ENCODE data around the gene LIX1. TPM values are rescaled to one million over a fixed set of nuclear protein-coding genes. Genes with fewer than 3 reads are reported as not detected.

The LIX1 gene
- total and polyA plus RNA-seq, 2 of the 13 experiments (the other 11 are each of a cell fraction or from before 2014, with no cell fraction given): not detected

DNA sequence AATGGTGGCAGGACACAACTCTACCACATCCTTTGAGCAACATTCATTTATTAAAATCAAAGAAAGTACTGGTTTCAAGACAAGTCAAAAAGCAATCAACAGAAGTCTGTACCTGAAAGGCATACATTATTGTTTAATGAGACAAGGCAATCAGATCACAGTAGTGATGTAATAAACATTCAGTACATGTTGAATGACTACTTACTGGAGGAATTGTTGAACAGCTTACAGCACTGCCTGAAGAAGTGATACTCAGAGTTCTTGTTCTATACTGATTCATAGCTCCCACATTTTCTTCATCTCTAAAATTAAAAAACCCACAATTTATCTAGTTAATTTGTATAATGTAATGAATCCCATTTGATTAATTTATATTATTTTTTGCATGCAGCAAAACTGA, 22.4 kb upstream of the LIX1 start (continued):
- TF ChIP-seq, protein P1, sequence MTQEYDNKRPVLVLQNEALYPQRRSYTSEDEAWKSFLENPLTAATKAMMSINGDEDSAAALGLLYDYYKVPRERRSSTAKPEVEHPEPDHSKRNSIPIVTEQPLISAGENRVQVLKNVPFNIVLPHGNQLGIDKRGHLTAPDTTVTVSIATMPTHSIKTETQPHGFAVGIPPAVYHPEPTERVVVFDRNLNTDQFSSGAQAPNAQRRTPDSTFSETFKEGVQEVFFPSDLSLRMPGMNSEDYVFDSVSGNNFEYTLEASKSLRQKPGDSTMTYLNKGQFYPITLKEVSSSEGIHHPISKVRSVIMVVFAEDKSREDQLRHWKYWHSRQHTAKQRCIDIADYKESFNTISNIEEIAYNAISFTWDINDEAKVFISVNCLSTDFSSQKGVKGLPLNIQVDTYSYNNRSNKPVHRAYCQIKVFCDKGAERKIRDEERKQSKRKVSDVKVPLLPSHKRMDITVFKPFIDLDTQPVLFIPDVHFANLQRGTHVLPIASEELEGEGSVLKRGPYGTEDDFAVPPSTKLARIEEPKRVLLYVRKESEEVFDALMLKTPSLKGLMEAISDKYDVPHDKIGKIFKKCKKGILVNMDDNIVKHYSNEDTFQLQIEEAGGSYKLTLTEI (CRISPR knock-in tag; conservative IDR thresholded peaks at IDR 0.05): no peak
- TF ChIP-seq MYPOP (CRISPR knock-in tag; IDR thresholded peaks at IDR 0.05): no peak
- no peak for TF ChIP-seq SALL2 (CRISPR knock-in tag; IDR thresholded peaks at IDR 0.05)

DNA sequence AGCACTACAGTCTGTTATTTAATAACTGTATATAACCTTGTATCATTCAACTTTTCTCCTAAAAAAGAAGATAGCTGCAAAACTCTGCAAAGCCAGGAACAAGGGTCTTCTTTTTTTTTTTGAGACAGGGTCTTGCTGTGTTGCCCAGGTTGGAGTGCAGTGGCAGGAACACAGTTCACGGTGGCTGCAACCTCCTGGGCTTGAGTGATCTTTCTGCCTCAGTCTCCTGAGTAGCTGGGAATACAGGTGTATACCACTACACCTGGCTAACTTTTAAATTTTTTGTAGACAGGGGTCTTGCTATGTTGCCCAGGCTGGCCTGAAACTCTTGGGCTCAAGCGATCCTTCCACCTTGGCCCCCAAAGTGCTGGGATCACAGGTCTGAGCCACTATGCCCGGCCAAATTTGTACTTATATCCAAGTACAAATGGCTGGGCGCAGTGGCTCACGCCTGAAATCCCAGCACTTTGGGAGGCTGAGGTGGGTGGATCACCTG, 21.4 kb upstream of the LIX1 start:
- in situ Hi-C loops (cut with HindIII; ENCODE audit: extremely low pct_ligation_motif_present, low pct_unique_long_range_greater_than_20kb): loop anchor here (5.0 to 25.0 kb wide), 3 partner anchors 289 to 552 kb away; partner anchors contain the start of gene ERAP2
- DNase-seq (ENCODE audit: low spot score): no peak
- Histone ChIP-seq H3K36me3 (replicated peaks in 1 of 2; ENCODE audit: control insufficient read depth in 1 of 2, insufficient read depth in 2 of 2, low read length in 2 of 2) (peaks cover 4 to 31% of the 10 kb centered on the region in 2 experiments), H3K27me3 (ENCODE audit: control insufficient read depth in 1 of 2, insufficient read depth in 2 of 2, low read length in 2 of 2) (no peaks in the 10 kb centered on the region), H3K4me2 (ENCODE audit: low read depth, low read length) (no peak overlapping the region), H4K20me1 (ENCODE audit: insufficient read depth, low read length) (no peaks in the 10 kb centered on the region), H3K27ac (ENCODE audit: extremely low read length, insufficient read depth, low read length) (no peak overlapping the region), H3K4me3 (replicated peaks in 1 of 3; ENCODE audit: insufficient read depth in 1 of 3, low read depth in 2 of 3, low read length in 3 of 3) (no peak overlapping the region), H3K9me3 (ENCODE audit: low read length) (no peaks in the 10 kb centered on the region), H3K9ac (ENCODE audit: insufficient read depth, low read depth, low read length) (no peak overlapping the region), H2AFZ (ENCODE audit: low read length) (no peak overlapping the region), H3K4me1 (ENCODE audit: insufficient read depth, low read length) (peaks cover 7% of the 10 kb centered on the region; the same call in 1 of the 2 replicates), H3K79me2 (ENCODE audit: insufficient read depth, low read length) (no peaks in the 10 kb centered on the region)
- no peak for ATAC-seq
- 96% methylated on average over 5 of the region's 5 CpGs for WGBS (ENCODE audit: low lambda C conversion rate)
- TF ChIP-seq, protein P2, sequence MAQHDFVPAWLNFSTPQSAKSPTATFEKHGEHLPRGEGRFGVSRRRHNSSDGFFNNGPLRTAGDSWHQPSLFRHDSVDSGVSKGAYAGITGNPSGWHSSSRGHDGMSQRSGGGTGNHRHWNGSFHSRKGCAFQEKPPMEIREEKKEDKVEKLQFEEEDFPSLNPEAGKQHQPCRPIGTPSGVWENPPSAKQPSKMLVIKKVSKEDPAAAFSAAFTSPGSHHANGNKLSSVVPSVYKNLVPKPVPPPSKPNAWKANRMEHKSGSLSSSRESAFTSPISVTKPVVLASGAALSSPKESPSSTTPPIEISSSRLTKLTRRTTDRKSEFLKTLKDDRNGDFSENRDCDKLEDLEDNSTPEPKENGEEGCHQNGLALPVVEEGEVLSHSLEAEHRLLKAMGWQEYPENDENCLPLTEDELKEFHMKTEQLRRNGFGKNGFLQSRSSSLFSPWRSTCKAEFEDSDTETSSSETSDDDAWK (CRISPR knock-in tag; IDR thresholded peaks at IDR 0.05): no peak
- TF ChIP-seq ZNF883 (CRISPR knock-in tag; IDR thresholded peaks at IDR 0.05; ENCODE audit: not compliant biosample characterization): no peak
- TF ChIP-seq ZNF121 (CRISPR knock-in tag; IDR thresholded peaks at IDR 0.05): peak; percentile 88
- TF ChIP-seq FOXO4 (CRISPR knock-in tag; conservative IDR thresholded peaks at IDR 0.05): no peak
- TF ChIP-seq STAG1 (CRISPR knock-in tag; IDR thresholded peaks at IDR 0.05): no peak
- no peak for TF ChIP-seq ZNF737 (CRISPR knock-in tag; IDR thresholded peaks at IDR 0.05; ENCODE audit: borderline replicate concordance)
- intact Hi-C loops (cut with micrococcal nuclease; ENCODE audit: unreplicated experiment): loop anchor here (1.0 to 2.0 kb wide), 2 partner anchors 227 to 412 kb away; partner anchors contain the start of gene LNPEP
- POLR2A ChIA-PET: no interaction called here
- no TSS peak for BruUV-seq (replicated peaks)
- FAIRE-seq: no peak
- CTCF ChIA-PET (ENCODE audit: low intra/inter-chr PET ratio, low total read pairs): interaction anchor here (2.7 to 3.8 kb wide), 3 partner anchors 167 to 411 kb away, joined by 21 to 30 read pairs (median 24); no protein-coding TSS in a partner anchor
